Breast epithelium (tissue), 4 donors: ENCODE results near the gene MGAT4C. TPM values are rescaled to one million over a fixed set of nuclear protein-coding genes. Genes with fewer than 3 reads are reported as not detected.

ENCODE experiments used
- DNase-seq, 2 donors: peaks; one replicate each; pipeline ENCODE4 v3.0.0-alpha.2; 2019; ENCODE audit warnings: low spot score in 2 of 2
- H3K27ac ChIP-seq, 2 donors: fragments of 200-600 bp; sonication (generic) in 1 of 2; one replicate each; pipeline ENCODE4 v1.5.1; 2016 to 2019; ENCODE audit warnings: mild to moderate bottlenecking in 1 of 2
- H3K27me3 ChIP-seq, 2 donors: fragments of 200-600 bp; sonication (generic) in 1 of 2; one replicate each; pipeline versions ENCODE4 v1.5.1 to v1.6.0; 2017 to 2019; ENCODE audit warnings: control low read depth in 1 of 2, mild to moderate bottlenecking in 1 of 2
- H3K36me3 ChIP-seq: fragments of 200-600 bp; one replicate; pipeline ENCODE4 v1.5.1; 2019
- H3K4me1 ChIP-seq, 2 donors: fragments of 200-600 bp; sonication (generic); one replicate each; pipeline ENCODE4 v1.5.1; 2016 to 2019; ENCODE audit warnings: control low read depth in 1 of 2
- H3K4me3 ChIP-seq, 3 donors: fragments of 200-600 bp; sonication (generic); 1 replicate in 2 of 3; 2 replicates in 1 of 3; pipeline ENCODE4 v1.5.1; 2016 to 2019; ENCODE audit warnings: mild to moderate bottlenecking in 3 of 3, moderate library complexity in 2 of 3
- H3K9me3 ChIP-seq, 2 donors: fragments of 200-600 bp; sonication (generic) in 1 of 2; one replicate each; pipeline ENCODE4 v1.5.1; 2016 to 2019; ENCODE audit warnings: control low read depth in 1 of 2
- CTCF ChIP-seq, 3 donors: fragments of 450-650 bp; IDR thresholded peaks; one replicate each; pipeline ENCODE4 v1.5.1; 2016 to 2017; ENCODE audit warnings: antibody characterized with exemption in 3 of 3, mild to moderate bottlenecking in 3 of 3, moderate library complexity in 3 of 3
- POLR2A ChIP-seq: fragments of 450-650 bp; IDR thresholded peaks from one replicate; pipeline ENCODE4 v1.6.1; 2016; ENCODE audit warnings: antibody characterized with exemption, mild to moderate bottlenecking, moderate library complexity
- POLR2AphosphoS5 ChIP-seq, 3 donors: sonication (generic); formaldehyde crosslinking; IDR thresholded peaks; one replicate each; pipeline ENCODE4 v1.6.1; 2017; ENCODE audit warnings: antibody characterized with exemption in 3 of 3
- intact Hi-C: fragments of 100-400 bp; cut with DNase I; formaldehyde crosslinking; loops from one replicate; pipeline ENCODE4 v1.15.1; 2023; ENCODE audit warnings: low total_unique reads
- total RNA-seq, 3 donors: library from RNA; depleted of rRNA; stranded (reverse); fragments of >200 nt; gene quantifications; one replicate each; pipeline ENCODE4 v1.1.0, GENCODE V29; 2016

The MGAT4C gene
- total RNA-seq, 3 donors from 2014 or later = under 0.01 to 1.0 TPM; not detected in 1

GRCh38 chr12:86213012-86213411, 43.2 kb downstream of the MGAT4C start:
- Histone ChIP-seq H3K9me3 (no peaks in the 10 kb centered on the region), H3K27ac (no peak overlapping the region), H3K4me3 (no peak overlapping the region), H3K36me3 (no peaks in the 10 kb centered on the region), H3K4me1 (no peaks in the 10 kb centered on the region), H3K27me3 (no peaks in the 10 kb centered on the region)
- intact Hi-C loops = no loop called here
- no peak for DNase-seq
- no peak for TF ChIP-seq CTCF (IDR thresholded peaks at IDR 0.05)
- TF ChIP-seq POLR2AphosphoS5 (IDR thresholded peaks at IDR 0.05) = no peak
- TF ChIP-seq POLR2A = no peak

GRCh38 chr12:86198696-86199444, 57.3 kb downstream of the MGAT4C start:
- no peaks in the 10 kb centered on the region for H3K36me3 ChIP-seq
- no peak for TF ChIP-seq POLR2A
- TF ChIP-seq POLR2AphosphoS5 (IDR thresholded peaks at IDR 0.05) = no peak
- TF ChIP-seq CTCF (IDR thresholded peaks at IDR 0.05) = no peak
- H3K4me3 ChIP-seq = no peak overlapping the region
- no peaks in the 10 kb centered on the region for H3K9me3 ChIP-seq
- no peak for DNase-seq
- H3K27me3 ChIP-seq = no peaks in the 10 kb centered on the region
- H3K4me1 ChIP-seq = no peaks in the 10 kb centered on the region
- intact Hi-C loops = no loop called here
- no peak overlapping the region for H3K27ac ChIP-seq

- no peak overlapping the region for H3K4me3 ChIP-seq
These were observed 59.7 kb downstream of the MGAT4C start for GRCh38 chr12:86196465-86196864.

GRCh38 chr12:86194721-86195120, 61.5 kb downstream of the MGAT4C start:
- Histone ChIP-seq H3K9me3 (no peaks in the 10 kb centered on the region), H3K36me3 (no peaks in the 10 kb centered on the region), H3K4me3 (no peak overlapping the region), H3K27me3 (no peaks in the 10 kb centered on the region), H3K4me1 (no peaks in the 10 kb centered on the region), H3K27ac (no peak overlapping the region)
- intact Hi-C loops = no loop called here
- TF ChIP-seq POLR2AphosphoS5 (IDR thresholded peaks at IDR 0.05) (no peak), CTCF (IDR thresholded peaks at IDR 0.05) (no peak), POLR2A (no peak)
- no peak for DNase-seq

More at GRCh38 chr12:86196465-86196864, 59.7 kb downstream of the MGAT4C start:
- H3K9me3 ChIP-seq = no peaks in the 10 kb centered on the region
- TF ChIP-seq POLR2A = no peak
- TF ChIP-seq POLR2AphosphoS5 (IDR thresholded peaks at IDR 0.05) = no peak
- no peak for TF ChIP-seq CTCF (IDR thresholded peaks at IDR 0.05)
- no peaks in the 10 kb centered on the region for H3K4me1 ChIP-seq
- H3K27me3 ChIP-seq = no peaks in the 10 kb centered on the region
- DNase-seq = no peak
- intact Hi-C loops = no loop called here
- H3K36me3 ChIP-seq = no peaks in the 10 kb centered on the region
- no peak overlapping the region for H3K27ac ChIP-seq

GRCh38 chr12:86193931-86194330, 62.3 kb downstream of the MGAT4C start:
- H3K27ac ChIP-seq = no peak overlapping the region
- intact Hi-C loops = no loop called here
- no peaks in the 10 kb centered on the region for H3K9me3 ChIP-seq
- no peak for DNase-seq
- no peak overlapping the region for H3K4me3 ChIP-seq
- H3K27me3 ChIP-seq = no peaks in the 10 kb centered on the region
- TF ChIP-seq POLR2A = no peak
- no peak for TF ChIP-seq POLR2AphosphoS5 (IDR thresholded peaks at IDR 0.05)
- no peak for TF ChIP-seq CTCF (IDR thresholded peaks at IDR 0.05)
- H3K4me1 ChIP-seq = no peaks in the 10 kb centered on the region
- H3K36me3 ChIP-seq = no peaks in the 10 kb centered on the region
